OCI-LY7 (cell line): Measurements from ENCODE around the gene KIF26A. TPM values are rescaled to one million over a fixed set of nuclear protein-coding genes. Genes with fewer than 3 reads are reported as not detected.

ENCODE experiments used
- BruUV-seq: library from RNA; stranded (reverse); fragments of 400-500 nt; replicated peaks from 2 replicates; lab custom pipeline; 2021; lab: Mats Ljungman, UMichigan
- CTCF ChIA-PET: fragments of 300-600 bp; sonication (Branson Sonifier 250); formaldehyde crosslinking; loops from one replicate; lab custom pipeline; 2022; ENCODE audit warnings: antibody characterized with exemption; ENCODE audit not compliant: unreplicated experiment; lab: Charles Lee
- POLR2A ChIA-PET: fragments of 300-600 bp; sonication (Branson Sonifier 250); formaldehyde crosslinking; loops from one replicate; lab custom pipeline; 2022; ENCODE audit warnings: antibody characterized with exemption; lab: Charles Lee
- DNase-seq: peaks from one replicate; pipeline ENCODE4 v3.0.0-alpha.2; 2015; ENCODE audit warnings: low spot score
- H2AFZ ChIP-seq: fragments of 200-600 bp; sonication (generic), shearing (Covaris generic); 2 replicates; pipeline ENCODE4 v1.6.1; 2014; ENCODE audit warnings: mild to moderate bottlenecking, antibody characterized with exemption, low read length, moderate library complexity
- H3K27ac ChIP-seq: fragments of 200-600 bp; sonication (generic); 2 replicates; pipeline ENCODE4 v1.5.1; 2014; ENCODE audit warnings: mixed run types, low read depth, mild to moderate bottlenecking, moderate library complexity, low read length, inconsistent platforms; ENCODE audit not compliant: poor library complexity, severe bottlenecking
- H3K36me3 ChIP-seq: fragments of 200-600 bp; sonication (generic); 2 replicates; pipeline ENCODE4 v1.6.1; 2014; ENCODE audit warnings: mild to moderate bottlenecking, antibody characterized with exemption, low read length, moderate library complexity, mixed read lengths; ENCODE audit not compliant: insufficient read depth
- H3K4me1 ChIP-seq: fragments of 200-600 bp; sonication (generic); 2 replicates; pipeline ENCODE4 v1.5.1; 2014; ENCODE audit warnings: mild to moderate bottlenecking, low read length; ENCODE audit not compliant: insufficient read depth, poor library complexity, severe bottlenecking
- H3K4me2 ChIP-seq: fragments of 200-600 bp; sonication (generic); 2 replicates; pipeline ENCODE4 v1.6.1; 2014; ENCODE audit warnings: mild to moderate bottlenecking, low read length
- H3K4me3 ChIP-seq: fragments of 200-600 bp; sonication (generic); 2 replicates; pipeline ENCODE4 v1.5.1; 2014; ENCODE audit warnings: mild to moderate bottlenecking, low read depth, low read length; ENCODE audit not compliant: poor library complexity, severe bottlenecking
- H3K79me2 ChIP-seq: fragments of 200-600 bp; sonication (generic); 2 replicates; pipeline ENCODE4 v1.6.1; 2016; ENCODE audit warnings: low read depth, mild to moderate bottlenecking, low read length, moderate library complexity, mixed read lengths; ENCODE audit not compliant: insufficient read depth
- H3K9me2 ChIP-seq: fragments of 200-600 bp; sonication (generic); 2 replicates; pipeline ENCODE4 v1.6.1; 2016; ENCODE audit warnings: mild to moderate bottlenecking, low read length, mixed read lengths; ENCODE audit not compliant: insufficient read depth
- H3K9me3 ChIP-seq: fragments of 200-600 bp; sonication (generic); 2 replicates; pipeline ENCODE4 v1.6.1; 2014; ENCODE audit warnings: mild to moderate bottlenecking, mixed run types, low read length, mixed read lengths
- H4K20me1 ChIP-seq: fragments of 200-600 bp; sonication (generic); 2 replicates; pipeline ENCODE4 v1.6.1; 2014; ENCODE audit warnings: mild to moderate bottlenecking, antibody characterized with exemption, low read length, moderate library complexity, mixed read lengths; ENCODE audit not compliant: insufficient read depth
- CTCF ChIP-seq: fragments of 200-600 bp; sonication (generic); conservative IDR thresholded peaks from 2 replicates; pipeline ENCODE4 v1.5.1; 2014; ENCODE audit warnings: mild to moderate bottlenecking, antibody characterized with exemption, low read length, moderate library complexity, mixed read lengths
- EZH2phosphoT487 ChIP-seq: fragments of 200-600 bp; sonication (generic); IDR thresholded peaks from 2 replicates; pipeline ENCODE4 v1.6.1; 2018; ENCODE audit warnings: low read depth, borderline replicate concordance, mild to moderate bottlenecking, mixed run types, antibody characterized with exemption, low read length, moderate library complexity, mixed read lengths
- intact Hi-C: fragments of 100-400 bp; cut with micrococcal nuclease; formaldehyde crosslinking; loops from one replicate; pipeline ENCODE4 v1.10.0; 2022; ENCODE audit not compliant: unreplicated experiment
- total RNA-seq, 2 experiments: library from RNA; depleted of rRNA in 1 of 2; stranded (reverse); fragments of >200 nt in 1 of 2; shearing (Covaris generic) in 1 of 2; gene quantifications; 2 replicates each; pipeline ENCODE4 v1.2.3, GENCODE V29; 2014 to 2022

KIF26A gene
- total RNA-seq, 2 experiments from 2014 or later, result not detected

GRCh38 chr14:104180561-104181165 is 42.3 kb downstream of the KIF26A start:
- Histone ChIP-seq H3K9me3 (no peaks in the 10 kb centered on the region), H3K4me2 (no peak overlapping the region), H2AFZ (no peak overlapping the region), H4K20me1 (no peaks in the 10 kb centered on the region), H3K4me1 (no peaks in the 10 kb centered on the region), H3K4me3 (no peak overlapping the region), H3K9me2 (no peaks in the 10 kb centered on the region), H3K79me2 (no peaks in the 10 kb centered on the region), H3K36me3 (no peaks in the 10 kb centered on the region), H3K27ac (no peak overlapping the region)
- no TSS peak for BruUV-seq
- ChIA-PET POLR2A (no interaction called here), CTCF (no interaction called here)
- intact Hi-C loops, result no loop called here
- DNase-seq, result no peak
- no peak for TF ChIP-seq EZH2phosphoT487

- Histone ChIP-seq H3K4me1 (no peaks in the 10 kb centered on the region), H4K20me1 (no peaks in the 10 kb centered on the region), H3K27ac (no peak overlapping the region), H3K79me2 (no peaks in the 10 kb centered on the region), H3K4me2 (no peak overlapping the region), H3K36me3 (no peaks in the 10 kb centered on the region), H3K9me2 (no peaks in the 10 kb centered on the region), H2AFZ (no peak overlapping the region), H3K4me3 (no peak overlapping the region), H3K9me3 (no peaks in the 10 kb centered on the region)
- DNase-seq, result no peak
- POLR2A ChIA-PET, result no interaction called here
- TF ChIP-seq CTCF (no peak), EZH2phosphoT487 (no peak)
- intact Hi-C loops, result no loop called here
- CTCF ChIA-PET, result no interaction called here
- no TSS peak for BruUV-seq
Observed at GRCh38 chr14:104181761-104182530, 43.6 kb downstream of the KIF26A start.

GRCh38 chr14:104182857-104183425 is 44.6 kb downstream of the KIF26A start:
- Histone ChIP-seq H3K9me3 (no peaks in the 10 kb centered on the region), H3K4me3 (no peak overlapping the region), H3K4me1 (no peaks in the 10 kb centered on the region), H3K27ac (no peak overlapping the region), H3K36me3 (no peaks in the 10 kb centered on the region), H3K79me2 (no peaks in the 10 kb centered on the region), H3K4me2 (no peak overlapping the region), H2AFZ (no peak overlapping the region), H4K20me1 (no peaks in the 10 kb centered on the region), H3K9me2 (no peaks in the 10 kb centered on the region)
- intact Hi-C loops, result no loop called here
- TF ChIP-seq CTCF, result no peak
- TF ChIP-seq EZH2phosphoT487, result no peak
- CTCF ChIA-PET, result no interaction called here
- POLR2A ChIA-PET, result no interaction called here
- no TSS peak for BruUV-seq
- no peak for DNase-seq
